WTC11 (cell line): ENCODE data around the gene KBTBD13. TPM values are rescaled to one million over a fixed set of nuclear protein-coding genes. Genes with fewer than 3 reads are reported as not detected.

Experiments used
- ATAC-seq: fragments of 200-7000 bp; cut with Tn5 transposase; 2 replicates; pipeline ENCODE4 v1.10.0; 2021; ENCODE audit warnings: mild to moderate bottlenecking, moderate library complexity
- CTCF ChIA-PET: fragments of 300-600 bp; sonication (Branson Sonifier 250); formaldehyde crosslinking; loops from one replicate; lab custom pipeline; 2021; ENCODE audit warnings: antibody characterized with exemption; lab: Charles Lee
- POLR2A ChIA-PET: fragments of 350-600 bp; sonication (Branson Sonifier 250); formaldehyde crosslinking; loops from one replicate; lab custom pipeline; 2021; ENCODE audit warnings: antibody characterized with exemption; lab: Charles Lee
- DNase-seq: peaks from one replicate; pipeline ENCODE4 v3.0.0; 2021; ENCODE audit warnings: low spot score
- H3K27ac Mint-ChIP-seq: 2 replicates; pipeline ENCODE4 v1.8.0; 2021; ENCODE audit warnings: mixed read lengths
- H3K27me3 Mint-ChIP-seq: 2 replicates; pipeline ENCODE4 v1.8.0; 2021; ENCODE audit warnings: low read depth, mild to moderate bottlenecking, moderate library complexity, mixed read lengths
- H3K36me3 Mint-ChIP-seq: 2 replicates; pipeline ENCODE4 v1.8.0; 2021; ENCODE audit warnings: mixed read lengths
- H3K4me1 Mint-ChIP-seq: 2 replicates; pipeline ENCODE4 v1.8.0; 2022; ENCODE audit warnings: mixed read lengths
- H3K4me3 Mint-ChIP-seq: 2 replicates; pipeline ENCODE4 v1.8.0; 2021; ENCODE audit warnings: mild to moderate bottlenecking, moderate library complexity, mixed read lengths
- H3K9me3 Mint-ChIP-seq: 2 replicates; pipeline ENCODE4 v1.8.0; 2021; ENCODE audit warnings: mixed read lengths
- E2F1 ChIP-seq: sonication (generic); formaldehyde crosslinking; IDR thresholded peaks from 2 replicates; pipeline ENCODE4 v1.8.0; 2022; ENCODE audit warnings: mild to moderate bottlenecking, missing genetic modification reagents
- GRHL2 ChIP-seq: fragments of 250-450 bp; sonication (Bioruptor Pico); IDR thresholded peaks from 2 replicates; pipeline ENCODE4 v1.8.0; 2022; ENCODE audit warnings: mild to moderate bottlenecking, moderate library complexity; ENCODE audit not compliant: insufficient replicate concordance, severe bottlenecking
- HMGA2 ChIP-seq: fragments of 250-450 bp; sonication (Bioruptor Pico); IDR thresholded peaks from 2 replicates; pipeline ENCODE4 v1.4.0; 2021; ENCODE audit warnings: mild to moderate bottlenecking, moderate library complexity
- JUN ChIP-seq: sonication (generic); formaldehyde crosslinking; IDR thresholded peaks from 2 replicates; pipeline ENCODE4 v1.8.0; 2023; ENCODE audit warnings: mild to moderate bottlenecking, missing genetic modification reagents
- OVOL2 ChIP-seq: fragments of 250-450 bp; sonication (Bioruptor Pico); IDR thresholded peaks from 2 replicates; pipeline ENCODE4 v1.9.0; 2021; ENCODE audit warnings: mild to moderate bottlenecking, borderline replicate concordance
- PREB ChIP-seq: sonication (generic); formaldehyde crosslinking; IDR thresholded peaks from 2 replicates; pipeline ENCODE4 v1.8.1; 2022; ENCODE audit warnings: mild to moderate bottlenecking, missing genetic modification reagents, moderate library complexity, borderline replicate concordance
- TEAD4 ChIP-seq: sonication (generic); formaldehyde crosslinking; IDR thresholded peaks from 2 replicates; pipeline ENCODE4 v1.8.0; 2022; ENCODE audit warnings: mild to moderate bottlenecking, missing genetic modification reagents
- ZBTB43 ChIP-seq: sonication (generic); formaldehyde crosslinking; IDR thresholded peaks from 2 replicates; pipeline ENCODE4 v1.8.1; 2023; ENCODE audit warnings: mild to moderate bottlenecking, missing genetic modification reagents
- ZNF121 ChIP-seq: sonication (generic); formaldehyde crosslinking; IDR thresholded peaks from 2 replicates; pipeline ENCODE4 v1.8.0; 2023; ENCODE audit warnings: missing genetic modification reagents
- ZNF281 ChIP-seq: sonication (generic); formaldehyde crosslinking; IDR thresholded peaks from 2 replicates; pipeline ENCODE4 v1.8.0; 2023; ENCODE audit warnings: mild to moderate bottlenecking, missing genetic modification reagents
- total RNA-seq: library from RNA; stranded (reverse); gene quantifications from 3 replicates; pipeline ENCODE4 v1.2.3, GENCODE V29; 2021
- TF ChIP-seq, protein P1 (sequence below): fragments of 200-600 bp; IDR thresholded peaks from 2 replicates; pipeline ENCODE4 v1.8.0; 2022; ENCODE audit warnings: antibody characterized with exemption
- TF ChIP-seq, protein P2 (sequence below): fragments of 250-450 bp; sonication (Bioruptor Pico); conservative IDR thresholded peaks from 2 replicates; pipeline ENCODE4 v1.9.0; 2021; ENCODE audit warnings: mild to moderate bottlenecking
- TF ChIP-seq, protein P3 (sequence below): fragments of 250-450 bp; sonication (Bioruptor Pico); IDR thresholded peaks from 2 replicates; pipeline ENCODE4 v2.1.2; 2022; ENCODE audit warnings: mild to moderate bottlenecking, moderate library complexity
- TF ChIP-seq, protein P4 (sequence below): sonication (generic); formaldehyde crosslinking; IDR thresholded peaks from 2 replicates; pipeline ENCODE4 v1.8.1; 2022; ENCODE audit warnings: low read depth, mild to moderate bottlenecking, moderate library complexity, missing genetic modification reagents, borderline replicate concordance

KBTBD13 gene
- total RNA-seq, 1 experiment from 2014 or later: not detected

- H3K4me1 Mint-ChIP-seq: peaks cover 2% of the 10 kb centered on the region
- ChIA-PET POLR2A (no interaction called here), CTCF (interaction anchor here (0.6 to 1.5 kb wide), 3 partner anchors 13 to 50 kb away, joined by 3 to 4 read pairs (median 3); no protein-coding TSS in a partner anchor)
- DNase-seq: no peak
- H3K9me3 Mint-ChIP-seq: no peaks in the 10 kb centered on the region
- no peaks in the 10 kb centered on the region for H3K36me3 Mint-ChIP-seq
- TF ChIP-seq ZNF121 (CRISPR knock-in tag) (0 out of 2 replicates have a peak, but pooled peaks have one; percentile 24), JUN (CRISPR knock-in tag) (no peak)
- H3K27me3 Mint-ChIP-seq: peaks cover 10% of the 10 kb centered on the region
- no peak overlapping the region for H3K27ac Mint-ChIP-seq
- H3K4me3 Mint-ChIP-seq: no peak overlapping the region
- no peak for ATAC-seq
Observed at GRCh38 chr15:65105038-65105437, 28.5 kb downstream of the KBTBD13 start.

GRCh38 chr15:65106011-65106590 lies 29.6 kb downstream of the KBTBD13 start:
- Mint-ChIP-seq H3K9me3 (no peaks in the 10 kb centered on the region), H3K27ac (no peak overlapping the region), H3K27me3 (peaks cover 10% of the 10 kb centered on the region), H3K36me3 (no peaks in the 10 kb centered on the region), H3K4me1 (peaks cover 2% of the 10 kb centered on the region), H3K4me3 (no peak overlapping the region)
- ATAC-seq (no peak), DNase-seq (no peak)
- ChIA-PET CTCF (interaction anchor here (0.6 to 1.5 kb wide), 3 partner anchors 23 to 51 kb away, joined by 3 to 6 read pairs (median 3); no protein-coding TSS in a partner anchor), POLR2A (interaction anchor here (0.7 kb wide), 1 partner anchor 23 kb away, joined by 5 read pairs; no protein-coding TSS in a partner anchor)
- TF ChIP-seq TEAD4 (CRISPR knock-in tag): no peak
- TF ChIP-seq, protein P1, sequence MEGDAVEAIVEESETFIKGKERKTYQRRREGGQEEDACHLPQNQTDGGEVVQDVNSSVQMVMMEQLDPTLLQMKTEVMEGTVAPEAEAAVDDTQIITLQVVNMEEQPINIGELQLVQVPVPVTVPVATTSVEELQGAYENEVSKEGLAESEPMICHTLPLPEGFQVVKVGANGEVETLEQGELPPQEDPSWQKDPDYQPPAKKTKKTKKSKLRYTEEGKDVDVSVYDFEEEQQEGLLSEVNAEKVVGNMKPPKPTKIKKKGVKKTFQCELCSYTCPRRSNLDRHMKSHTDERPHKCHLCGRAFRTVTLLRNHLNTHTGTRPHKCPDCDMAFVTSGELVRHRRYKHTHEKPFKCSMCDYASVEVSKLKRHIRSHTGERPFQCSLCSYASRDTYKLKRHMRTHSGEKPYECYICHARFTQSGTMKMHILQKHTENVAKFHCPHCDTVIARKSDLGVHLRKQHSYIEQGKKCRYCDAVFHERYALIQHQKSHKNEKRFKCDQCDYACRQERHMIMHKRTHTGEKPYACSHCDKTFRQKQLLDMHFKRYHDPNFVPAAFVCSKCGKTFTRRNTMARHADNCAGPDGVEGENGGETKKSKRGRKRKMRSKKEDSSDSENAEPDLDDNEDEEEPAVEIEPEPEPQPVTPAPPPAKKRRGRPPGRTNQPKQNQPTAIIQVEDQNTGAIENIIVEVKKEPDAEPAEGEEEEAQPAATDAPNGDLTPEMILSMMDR: no peak
- TF ChIP-seq JUN (CRISPR knock-in tag): no peak
- TF ChIP-seq ZBTB43 (CRISPR knock-in tag): no peak
- TF ChIP-seq HMGA2 (CRISPR knock-in tag): no peak
- TF ChIP-seq OVOL2 (CRISPR knock-in tag): no peak
- TF ChIP-seq ZNF281 (CRISPR knock-in tag): no peak
- TF ChIP-seq, protein P2, sequence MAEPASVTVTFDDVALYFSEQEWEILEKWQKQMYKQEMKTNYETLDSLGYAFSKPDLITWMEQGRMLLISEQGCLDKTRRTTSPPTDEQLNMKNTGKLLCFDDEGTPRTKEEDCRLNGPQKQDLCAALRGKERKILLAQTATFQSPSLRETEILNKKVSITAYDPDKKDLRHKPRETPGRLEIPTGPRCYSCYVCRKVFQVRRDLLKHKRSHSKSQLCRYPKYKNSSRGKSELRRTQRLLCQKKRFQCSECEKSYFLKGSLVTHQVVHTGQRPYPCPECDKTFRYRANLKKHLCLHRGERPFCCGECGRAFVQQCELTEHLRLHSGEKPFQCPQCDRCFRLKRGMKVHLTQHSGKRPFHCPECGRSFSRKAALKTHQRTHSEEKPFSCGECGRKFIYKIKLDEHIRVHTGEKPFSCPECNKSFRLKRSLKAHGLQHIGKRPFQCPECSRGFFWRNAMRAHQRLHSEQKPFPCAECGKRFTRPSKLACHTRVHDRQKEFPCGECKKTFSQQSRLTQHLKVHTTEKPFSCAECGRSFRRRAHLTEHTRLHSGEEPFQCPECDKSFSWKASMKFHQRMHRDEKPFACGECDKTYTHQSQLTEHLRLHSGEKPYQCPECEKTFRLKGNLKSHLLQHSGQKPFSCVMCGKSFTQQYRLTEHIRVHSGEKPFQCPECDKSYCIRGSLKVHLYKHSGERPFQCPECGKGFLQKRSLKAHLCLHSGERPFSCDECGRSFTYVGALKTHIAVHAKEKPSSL (CRISPR knock-in tag): no peak
- TF ChIP-seq E2F1 (CRISPR knock-in tag): no peak
- no peak for TF ChIP-seq PREB (CRISPR knock-in tag)
- TF ChIP-seq, protein P3, sequence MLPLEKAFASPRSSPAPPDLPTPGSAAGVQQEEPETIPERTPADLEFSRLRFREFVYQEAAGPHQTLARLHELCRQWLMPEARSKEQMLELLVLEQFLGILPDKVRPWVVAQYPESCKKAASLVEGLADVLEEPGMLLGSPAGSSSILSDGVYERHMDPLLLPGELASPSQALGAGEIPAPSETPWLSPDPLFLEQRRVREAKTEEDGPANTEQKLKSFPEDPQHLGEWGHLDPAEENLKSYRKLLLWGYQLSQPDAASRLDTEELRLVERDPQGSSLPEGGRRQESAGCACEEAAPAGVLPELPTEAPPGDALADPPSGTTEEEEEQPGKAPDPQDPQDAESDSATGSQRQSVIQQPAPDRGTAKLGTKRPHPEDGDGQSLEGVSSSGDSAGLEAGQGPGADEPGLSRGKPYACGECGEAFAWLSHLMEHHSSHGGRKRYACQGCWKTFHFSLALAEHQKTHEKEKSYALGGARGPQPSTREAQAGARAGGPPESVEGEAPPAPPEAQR: no peak
- no peak for TF ChIP-seq GRHL2
- TF ChIP-seq, protein P4, sequence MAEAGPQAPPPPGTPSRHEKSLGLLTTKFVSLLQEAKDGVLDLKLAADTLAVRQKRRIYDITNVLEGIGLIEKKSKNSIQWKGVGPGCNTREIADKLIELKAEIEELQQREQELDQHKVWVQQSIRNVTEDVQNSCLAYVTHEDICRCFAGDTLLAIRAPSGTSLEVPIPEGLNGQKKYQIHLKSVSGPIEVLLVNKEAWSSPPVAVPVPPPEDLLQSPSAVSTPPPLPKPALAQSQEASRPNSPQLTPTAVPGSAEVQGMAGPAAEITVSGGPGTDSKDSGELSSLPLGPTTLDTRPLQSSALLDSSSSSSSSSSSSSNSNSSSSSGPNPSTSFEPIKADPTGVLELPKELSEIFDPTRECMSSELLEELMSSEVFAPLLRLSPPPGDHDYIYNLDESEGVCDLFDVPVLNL (CRISPR knock-in tag): no peak
